Stimulated activated CD8-positive, alpha-beta memory T cell treated with anti-CD3 and anti-CD28 coated beads, Interleukin-15, amount 100 ng/mL, for 24 hours (primary cell): ENCODE results near the gene C18orf54.

ENCODE experiments used
- DNase-seq: peaks from one replicate; pipeline ENCODE4 v3.0.0-alpha.2; 2020; ENCODE audit warnings: low read depth

The C18orf54 gene

GRCh38 chr18:54387631-54388030 lies 29.9 kb downstream of the C18orf54 start:
- no peak for DNase-seq

- DNase-seq: no peak
These were observed 30.8 kb downstream of the C18orf54 start for GRCh38 chr18:54388203-54389142.

DNA sequence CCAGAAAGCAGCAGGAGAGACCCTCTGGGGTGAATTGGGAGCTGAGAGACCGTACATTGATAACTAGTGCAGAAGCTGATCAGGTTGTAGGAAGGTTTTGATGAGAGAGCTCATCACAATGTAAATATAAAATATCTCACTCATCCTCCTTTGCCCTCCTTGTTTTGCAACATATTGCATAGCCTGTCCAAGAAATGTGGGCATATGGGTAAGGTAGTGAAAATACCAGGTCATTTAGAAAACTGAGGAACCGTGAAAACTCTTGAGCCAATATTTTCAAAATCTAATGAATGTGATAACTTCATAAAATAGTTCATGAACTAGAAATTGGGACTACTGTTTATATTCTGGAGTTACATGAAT lies 31.4 kb downstream of the C18orf54 start:
- no peak for DNase-seq

DNA sequence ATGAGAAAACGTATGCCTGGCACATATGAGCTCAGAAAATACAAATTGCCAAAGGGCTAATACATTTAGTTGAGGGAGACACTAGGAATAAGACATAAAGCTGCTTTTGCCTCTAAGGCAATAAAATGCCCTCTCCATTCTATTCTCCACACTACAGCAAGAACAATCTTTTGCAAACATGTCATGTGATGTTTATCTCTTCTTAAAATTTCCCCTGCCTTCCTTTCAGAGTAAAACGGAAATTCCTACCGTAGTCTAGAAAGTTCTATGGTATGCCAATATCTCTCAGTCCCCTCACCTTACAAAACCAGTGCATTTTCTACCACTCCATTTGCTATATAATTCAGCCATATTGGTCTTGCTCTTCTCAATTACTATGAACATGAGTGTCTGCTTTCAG lies 33.1 kb downstream of the C18orf54 start:
- DNase-seq: no peak

GRCh38 chr18:54392543-54393023 lies 34.9 kb downstream of the C18orf54 start:
- DNase-seq: no peak

DNA sequence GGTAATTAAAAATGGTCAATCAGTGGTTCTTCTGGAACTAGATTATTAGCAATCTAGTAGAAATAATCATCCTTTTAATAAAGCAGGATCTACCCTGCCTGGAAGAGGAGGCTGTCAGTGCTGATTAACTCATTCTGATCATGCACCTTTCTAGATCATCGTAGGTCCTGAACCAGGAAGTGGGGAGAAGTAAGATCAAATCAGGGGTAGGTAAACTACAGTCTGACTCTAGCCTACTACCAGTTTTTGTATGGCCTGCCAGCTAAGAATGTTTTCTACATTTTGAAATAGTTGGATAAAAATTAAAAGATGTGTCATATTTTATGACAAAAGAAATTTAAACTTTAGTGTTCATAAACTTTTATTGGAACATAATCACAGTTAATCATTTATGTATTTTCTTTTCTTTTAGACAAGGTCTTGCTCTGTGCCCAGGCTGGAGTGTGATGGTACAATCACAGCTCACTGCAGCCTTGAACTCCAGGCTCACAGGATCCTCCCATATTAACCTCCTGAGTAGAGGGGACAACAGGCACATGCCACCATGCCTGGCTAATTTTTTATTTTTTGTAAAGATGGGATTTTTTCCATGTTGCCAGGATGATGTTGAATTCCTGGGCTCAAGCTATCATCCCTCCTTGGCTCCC lies 36.1 kb downstream of the C18orf54 start:
- DNase-seq: no peak

DNA sequence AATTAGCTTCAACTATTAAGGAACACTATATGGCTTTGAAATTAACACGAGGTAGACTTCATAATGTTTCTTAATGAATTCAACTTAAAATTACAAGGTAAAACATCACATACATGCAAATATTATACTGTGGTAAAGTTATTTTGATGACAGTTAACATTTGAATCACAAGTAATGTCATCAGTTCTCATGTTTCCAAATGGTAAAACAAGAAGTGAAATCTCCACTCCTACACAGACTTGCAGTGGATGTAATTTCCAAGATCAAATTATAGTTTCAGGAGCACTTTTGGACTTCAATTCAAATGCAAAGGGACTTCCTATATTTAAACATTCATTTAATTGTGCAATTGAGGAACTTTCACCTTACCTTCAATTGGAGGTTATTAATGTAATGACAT lies 39.1 kb downstream of the C18orf54 start:
- no peak for DNase-seq

- DNase-seq: no peak
These were observed 47.6 kb downstream of the C18orf54 start for GRCh38 chr18:54405290-54405689.

- no peak for DNase-seq
These were observed 54.1 kb downstream of the C18orf54 start for GRCh38 chr18:54411781-54412180.

- DNase-seq: no peak
These were observed 57.4 kb downstream of the C18orf54 start for GRCh38 chr18:54415086-54415485.

GRCh38 chr18:54416436-54416835 lies 58.7 kb downstream of the C18orf54 start:
- DNase-seq: no peak

- DNase-seq: no peak
These were observed 66.1 kb downstream of the C18orf54 start for GRCh38 chr18:54423831-54424230.

- no peak for DNase-seq
These were observed 68.5 kb downstream of the C18orf54 start for GRCh38 chr18:54426085-54426665.
